Kidney (tissue), 14 donors: ENCODE measurements around the gene CRYBG1. TPM values are rescaled to one million over a fixed set of nuclear protein-coding genes. Genes with fewer than 3 reads are reported as not detected.

Experiments used
- DNase-seq, 5 donors: peaks; one replicate each; pipeline ENCODE4 v3.0.0-alpha.2; 2013 to 2020
- FAIRE-seq: peaks from 2 replicates; lab custom pipeline; 2012; peaks lifted over from hg19 to GRCh38; lab: Jason Lieb, UNC
- H3K27ac ChIP-seq, 2 donors: one replicate each; pipeline ENCODE4 v1.7.0; 2013; ENCODE audit warnings: low read depth in 2 of 2, low read length in 2 of 2, inconsistent platforms in 1 of 2
- H3K27me3 ChIP-seq: one replicate; pipeline ENCODE4 v1.7.1; 2013; ENCODE audit warnings: low read length, inconsistent platforms; ENCODE audit not compliant: control insufficient read depth, insufficient read depth
- H3K36me3 ChIP-seq, 3 donors: one replicate each; pipeline versions ENCODE4 v1.7.0 to v1.7.1; 2013; ENCODE audit warnings: low read length in 3 of 3, control low read depth in 1 of 3, inconsistent platforms in 1 of 3; ENCODE audit not compliant: insufficient read depth in 3 of 3, control insufficient read depth in 2 of 3
- H3K4me1 ChIP-seq, 3 donors: one replicate each; pipeline versions ENCODE4 v1.7.0 to v1.7.1; 2013; ENCODE audit warnings: low read length in 3 of 3, inconsistent platforms in 1 of 3, low read depth in 1 of 3; ENCODE audit not compliant: control insufficient read depth in 2 of 3, insufficient read depth in 2 of 3
- H3K4me3 ChIP-seq, 3 donors: one replicate each; pipeline versions ENCODE4 v1.7.0 to v1.8.1; 2013; ENCODE audit warnings: low read length in 3 of 3, control low read depth in 1 of 3, inconsistent platforms in 1 of 3
- H3K9ac ChIP-seq, 3 donors: one replicate each; pipeline versions ENCODE4 v1.7.0 to v1.7.1; 2013; ENCODE audit warnings: low read length in 3 of 3, control low read depth in 1 of 3, inconsistent platforms in 1 of 3
- H3K9me3 ChIP-seq, 3 donors: one replicate each; pipeline versions ENCODE4 v1.7.0 to v1.7.1; 2013; ENCODE audit warnings: low read length in 3 of 3, control low read depth in 1 of 3, inconsistent platforms in 1 of 3; ENCODE audit not compliant: control insufficient read depth in 2 of 3, insufficient read depth in 1 of 3
- intact Hi-C: fragments of 100-400 bp; cut with DNase I; formaldehyde crosslinking; loops from one replicate; pipeline ENCODE4 v1.11.1; 2022
- polyA plus RNA-seq: library from polyadenylated mRNA; stranded (reverse); fragments of 350-450 nt; fragmentation: Illumina TruSeq; extraction: RNeasy Lipid Tissue Mini Kit (QIAGEN cat#74804); gene quantifications from one replicate; pipeline ENCODE4 v1.2.3, GENCODE V29; 2014; ENCODE audit warnings: low read depth, low replicate concordance; ENCODE audit not compliant: insufficient read depth
- total RNA-seq: library from RNA; stranded (reverse); fragmentation: NEBNext Ultra II Directional; extraction: Animal tissue kit (Norgen Biotek cat#: 25700); gene quantifications from one replicate; pipeline ENCODE4 v1.2.1, GENCODE V29; 2021
- TF ChIP-seq, protein P1 (sequence below): IDR thresholded peaks from 3 replicates; pipeline ENCODE4 v1.5.1; 2012; ENCODE audit warnings: mild to moderate bottlenecking, moderate library complexity, borderline replicate concordance; ENCODE audit not compliant: insufficient read depth; ENCODE audit errors: extremely low read depth
- donor health status: control.
- donor health status: control.
- donor health status: control.
- donor health status: control.
- donor health status: control.
- donor health status: DM: yes; HTN: yes; CAD: no.
- donor health status: Normal renal cell carcinoma (clear cell type).

Gene CRYBG1
- total and polyA plus RNA-seq, 2 donors from 2014 or later: 7.0 to 32.6 TPM

DNA sequence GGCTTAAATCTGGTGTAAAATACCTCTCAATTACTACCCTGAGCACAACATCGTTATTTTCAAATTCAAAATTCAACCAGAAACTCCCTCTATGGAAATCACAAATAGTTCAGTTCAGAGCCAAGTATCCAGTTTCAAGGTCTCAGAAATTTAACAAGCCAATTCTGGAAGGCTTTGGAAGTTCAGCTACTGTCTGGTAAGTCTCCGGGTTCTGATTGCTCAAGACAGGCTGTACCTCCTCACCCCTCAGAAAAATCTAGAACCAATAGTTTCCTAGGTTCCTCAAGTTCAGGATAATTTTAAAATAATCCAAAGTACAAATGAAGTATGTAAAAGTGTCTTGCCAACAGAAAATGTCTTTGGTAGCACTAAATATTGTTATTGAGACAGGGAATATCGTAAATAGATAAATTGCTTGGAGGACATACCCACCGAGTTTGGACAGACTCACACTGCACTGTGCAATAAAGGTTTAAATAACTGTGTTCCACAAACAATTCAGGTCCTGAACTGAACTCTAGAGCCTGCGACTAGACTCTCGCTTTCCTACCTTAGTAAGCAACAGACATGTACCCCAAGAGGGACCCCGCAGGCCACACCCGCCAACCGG is 35.7 kb upstream of the CRYBG1 start:
- intact Hi-C loops: no loop called here
- peak overlapping the region; percentile 75 to 96 (median 94) for H3K4me3 ChIP-seq
- peak overlapping the region; percentile 82 to 91 for H3K27ac ChIP-seq
- peak overlapping the region; percentile 74 to 96 (median 89) for H3K9ac ChIP-seq
- H3K4me1 ChIP-seq: peaks cover 3 to 12% (median 5%) of the 10 kb centered on the region in 3 donors
- FAIRE-seq (no peak), DNase-seq (peak in 1 of 5 donors; percentile 33)
- no peaks in the 10 kb centered on the region for H3K27me3 ChIP-seq
- no peaks in the 10 kb centered on the region for H3K36me3 ChIP-seq
- TF ChIP-seq, protein P1, sequence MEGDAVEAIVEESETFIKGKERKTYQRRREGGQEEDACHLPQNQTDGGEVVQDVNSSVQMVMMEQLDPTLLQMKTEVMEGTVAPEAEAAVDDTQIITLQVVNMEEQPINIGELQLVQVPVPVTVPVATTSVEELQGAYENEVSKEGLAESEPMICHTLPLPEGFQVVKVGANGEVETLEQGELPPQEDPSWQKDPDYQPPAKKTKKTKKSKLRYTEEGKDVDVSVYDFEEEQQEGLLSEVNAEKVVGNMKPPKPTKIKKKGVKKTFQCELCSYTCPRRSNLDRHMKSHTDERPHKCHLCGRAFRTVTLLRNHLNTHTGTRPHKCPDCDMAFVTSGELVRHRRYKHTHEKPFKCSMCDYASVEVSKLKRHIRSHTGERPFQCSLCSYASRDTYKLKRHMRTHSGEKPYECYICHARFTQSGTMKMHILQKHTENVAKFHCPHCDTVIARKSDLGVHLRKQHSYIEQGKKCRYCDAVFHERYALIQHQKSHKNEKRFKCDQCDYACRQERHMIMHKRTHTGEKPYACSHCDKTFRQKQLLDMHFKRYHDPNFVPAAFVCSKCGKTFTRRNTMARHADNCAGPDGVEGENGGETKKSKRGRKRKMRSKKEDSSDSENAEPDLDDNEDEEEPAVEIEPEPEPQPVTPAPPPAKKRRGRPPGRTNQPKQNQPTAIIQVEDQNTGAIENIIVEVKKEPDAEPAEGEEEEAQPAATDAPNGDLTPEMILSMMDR: no peak
- H3K9me3 ChIP-seq: no peaks in the 10 kb centered on the region

DNA sequence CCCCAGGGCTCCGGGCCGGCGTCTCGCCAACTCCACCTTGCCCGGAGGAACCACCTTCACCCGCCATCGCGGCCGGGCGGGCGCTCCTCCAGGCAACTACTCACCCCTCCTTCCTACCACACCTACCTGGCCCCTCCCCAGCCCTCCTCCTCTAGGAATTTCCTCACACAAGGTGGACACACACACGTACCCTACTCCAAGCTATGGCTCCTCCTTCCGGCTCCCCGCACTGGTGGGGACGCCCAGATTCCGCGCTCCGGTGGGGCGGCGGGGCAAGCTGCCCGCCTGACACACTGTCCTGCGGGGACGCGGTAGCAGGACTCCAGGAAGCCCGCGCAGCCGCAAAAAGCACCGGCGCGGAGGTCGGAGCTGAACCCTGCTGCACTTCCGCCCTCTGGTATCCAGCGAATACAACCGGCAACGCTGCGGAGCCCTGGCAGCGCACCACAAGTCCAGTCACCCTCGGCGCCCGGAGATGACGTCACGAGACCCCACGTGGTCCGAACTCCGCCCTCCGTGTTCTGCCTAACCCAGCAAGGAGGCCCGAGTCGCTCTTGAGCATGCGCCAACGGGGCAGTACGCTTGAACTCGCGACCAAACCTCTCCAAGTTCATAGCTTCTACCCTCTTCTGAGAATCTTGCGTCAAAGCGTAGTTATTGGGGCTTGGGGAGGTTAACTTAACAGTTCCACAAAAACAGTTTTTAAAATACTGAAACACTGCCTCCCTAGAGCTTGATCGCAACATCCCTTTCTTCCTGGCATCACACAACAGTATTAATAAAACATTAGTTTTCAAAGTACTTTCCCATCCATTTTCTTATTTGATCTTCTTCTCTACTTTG is 35.0 kb upstream of the CRYBG1 start, which contains the start of gene ATG5:
ATG5 (minus strand) TSS at position 425 of the 843 bp plus-strand sequence. CDS start 9,552 bp downstream, outside the sequence.
- Histone ChIP-seq H3K4me3 (peak within 1 kb of the TSS; percentile 75 to 96 (median 94)), H3K4me1 (peaks cover 3 to 12% (median 5%) of the 10 kb centered on the region in 3 donors), H3K36me3 (no peaks in the 10 kb centered on the region), H3K27me3 (no peaks in the 10 kb centered on the region), H3K9ac (peak within 1 kb of the TSS; percentile 74 to 96 (median 89)), H3K27ac (peak within 1 kb of the TSS; percentile 82 to 91), H3K9me3 (no peaks in the 10 kb centered on the region)
- DNase-seq (peak; percentile 99 to 100 (median 100)), FAIRE-seq (peak; percentile 66)
- intact Hi-C loops: no loop called here
- TF ChIP-seq, protein P1: no peak

DNA sequence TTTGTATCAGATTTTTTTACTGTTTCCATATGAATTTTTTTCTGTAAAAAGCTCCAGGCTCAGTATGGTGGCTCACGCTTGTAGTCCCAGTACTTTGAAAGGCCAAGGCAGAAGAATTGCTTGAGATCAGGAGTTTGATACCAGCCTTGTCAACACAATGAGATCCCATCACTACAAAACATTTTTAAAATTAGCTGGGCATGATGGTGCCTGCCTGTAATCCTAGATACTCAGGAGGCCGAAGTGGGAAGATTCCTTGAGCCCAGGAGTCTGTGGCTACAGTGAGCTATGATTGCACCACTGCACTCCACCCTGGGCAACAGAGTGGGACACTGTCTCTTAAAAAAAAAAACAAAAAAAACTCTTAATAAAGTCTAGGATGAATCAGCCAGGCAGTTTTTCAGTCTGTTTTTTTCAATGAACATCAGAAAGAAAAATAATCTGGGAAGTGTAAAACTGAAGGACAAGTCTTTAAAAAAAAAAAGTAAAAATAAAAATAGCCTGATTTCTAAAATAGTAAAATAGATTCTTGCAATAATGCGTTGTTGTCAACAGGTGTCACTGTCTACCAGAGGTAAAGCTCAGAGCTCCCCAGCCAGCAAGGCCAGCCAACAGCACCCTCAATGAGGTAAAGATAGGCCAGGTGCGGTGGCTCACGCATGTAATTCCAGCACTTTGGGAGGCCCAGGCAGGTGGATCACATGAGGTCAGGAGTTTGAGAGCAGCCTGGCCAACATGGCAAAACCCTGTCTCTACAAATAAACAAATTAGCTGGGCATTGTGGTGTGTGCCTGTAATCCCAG is 25.7 kb upstream of the CRYBG1 start:
- intact Hi-C loops: no loop called here
- TF ChIP-seq, protein P1: peak; percentile 64

More for the DNA sequence above, 25.7 kb upstream of the CRYBG1 start:
- H3K9me3 ChIP-seq: no peaks in the 10 kb centered on the region
- no peaks in the 10 kb centered on the region for H3K4me1 ChIP-seq
- no peak overlapping the region for H3K27ac ChIP-seq
- H3K4me3 ChIP-seq: no peak overlapping the region
- no peaks in the 10 kb centered on the region for H3K27me3 ChIP-seq
- peak; percentile 35 to 69 (median 63) for DNase-seq
- H3K36me3 ChIP-seq: no peaks in the 10 kb centered on the region
- H3K9ac ChIP-seq: no peak overlapping the region
- peak; percentile 60 for FAIRE-seq
